GM12878 (cell line): Measurements from ENCODE around the gene UTP3. TPM values are rescaled to one million over a fixed set of nuclear protein-coding genes. Genes with fewer than 3 reads are reported as not detected.

ENCODE experiments used
- ATAC-seq: fragments of 200-7000 bp; cut with Tn5 transposase; 3 replicates; pipeline ENCODE4 v1.9.1; 2020; ENCODE audit warnings: mild to moderate bottlenecking, moderate library complexity
- BruUV-seq: library from RNA; stranded (reverse); fragments of 400-500 nt; replicated peaks from 2 replicates; lab custom pipeline; 2021; lab: Mats Ljungman, UMichigan
- CTCF ChIA-PET: fragments of 300-600 bp; sonication (Branson Sonifier 250); formaldehyde crosslinking; extraction: SDS; loops from one replicate; lab custom pipeline; 2021; ENCODE audit warnings: inconsistent platforms; lab: Yijun Ruan, JAX
- POLR2A ChIA-PET: fragments of 350-600 bp; formaldehyde crosslinking; extraction: SDS; loops from one replicate; lab custom pipeline; 2021; ENCODE audit warnings: inconsistent platforms; lab: Charles Lee
- RAD21 ChIA-PET: fragments of 300-600 bp; sonication (Branson Sonifier 250); formaldehyde crosslinking; loops from one replicate; lab custom pipeline; 2023; ENCODE audit warnings: antibody characterized with exemption; ENCODE audit not compliant: unreplicated experiment; lab: Charles Lee
- SMC1A ChIA-PET: fragments of 300-600 bp; sonication (Branson Sonifier 250); formaldehyde crosslinking; loops from one replicate; lab custom pipeline; 2023; ENCODE audit not compliant: unreplicated experiment, uncharacterized antibody; lab: Charles Lee
- DNase-seq: peaks from one replicate; pipeline ENCODE4 v3.0.0-alpha.2; 2011; ENCODE audit warnings: low read depth, low spot score
- FAIRE-seq: peaks from 3 replicates; lab custom pipeline; 2011; peaks lifted over from hg19 to GRCh38; lab: Jason Lieb, UNC
- H2AFZ ChIP-seq: 2 replicates; pipeline ENCODE4 v1.6.0; 2011; ENCODE audit warnings: low read depth, low read length, control low read depth; ENCODE audit not compliant: control insufficient read depth
- H3K27ac ChIP-seq: 2 replicates; pipeline ENCODE4 v1.5.1; 2011; ENCODE audit warnings: control low read depth; ENCODE audit not compliant: control insufficient read depth, insufficient read depth
- H3K27me3 ChIP-seq, 2 experiments: replicated peaks in 1 of 2; 2 replicates each; pipeline versions ENCODE4 v1.6.0 to v1.6.1; 2011; ENCODE audit warnings: low read length in 1 of 2; ENCODE audit not compliant: control insufficient read depth in 2 of 2, insufficient read depth in 2 of 2
- H3K36me3 ChIP-seq, 2 experiments: 2 replicates each; pipeline ENCODE4 v1.5.1; 2011; ENCODE audit warnings: low read length in 1 of 2; ENCODE audit not compliant: control insufficient read depth in 2 of 2, insufficient read depth in 2 of 2
- H3K4me1 ChIP-seq: 2 replicates; pipeline ENCODE4 v1.6.1; 2011; ENCODE audit warnings: mild to moderate bottlenecking, low read length, moderate library complexity, mixed read lengths; ENCODE audit not compliant: control insufficient read depth, insufficient read depth
- H3K4me2 ChIP-seq: 2 replicates; pipeline ENCODE4 v1.6.0; 2011; ENCODE audit warnings: control low read depth; ENCODE audit not compliant: control insufficient read depth, insufficient read depth
- H3K4me3 ChIP-seq: fragments of 200-600 bp; sonication (generic); 2 replicates; pipeline ENCODE4 v1.5.1; 2016
- H3K79me2 ChIP-seq: 2 replicates; pipeline ENCODE4 v1.6.0; 2011; ENCODE audit warnings: low read length; ENCODE audit not compliant: control insufficient read depth, insufficient read depth
- H3K9ac ChIP-seq: 2 replicates; pipeline ENCODE4 v1.8.0; 2011; ENCODE audit warnings: low read length, control low read depth, mixed read lengths; ENCODE audit not compliant: control insufficient read depth, insufficient read depth
- H3K9me3 ChIP-seq: replicated peaks from 3 replicates; pipeline ENCODE4 v1.5.1; 2011; ENCODE audit warnings: mild to moderate bottlenecking, low read length; ENCODE audit not compliant: control insufficient read depth, insufficient read depth
- H4K20me1 ChIP-seq: 2 replicates; pipeline ENCODE4 v1.6.0; 2011; ENCODE audit not compliant: control insufficient read depth, insufficient read depth
- DPF2 ChIP-seq: fragments of 450-650 bp; IDR thresholded peaks from 2 replicates; pipeline ENCODE4 v1.6.1; 2017; ENCODE audit warnings: mild to moderate bottlenecking
- ETV6 ChIP-seq, 2 experiments: fragments of 450-650 bp in 1 of 2; IDR thresholded peaks in 1 of 2; conservative IDR thresholded peaks in 1 of 2; 2 replicates each; pipeline ENCODE4 v1.6.1; 2014; ENCODE audit warnings: antibody characterized with exemption in 1 of 2, borderline replicate concordance in 1 of 2, low read depth in 1 of 2, mild to moderate bottlenecking in 1 of 2, moderate library complexity in 1 of 2
- IRF4 ChIP-seq: IDR thresholded peaks from 2 replicates; pipeline ENCODE4 v1.6.1; 2011; ENCODE audit warnings: low read depth, low read length
- MEF2A ChIP-seq: IDR thresholded peaks from 2 replicates; pipeline ENCODE4 v1.6.1; 2011; ENCODE audit warnings: low read depth, mild to moderate bottlenecking, low read length, moderate library complexity; ENCODE audit not compliant: insufficient read depth
- RBBP5 ChIP-seq: fragments of 200-600 bp; sonication (generic); conservative IDR thresholded peaks from 2 replicates; pipeline ENCODE4 v1.6.1; 2016
- RELA ChIP-seq: fragments of 450-650 bp; IDR thresholded peaks from 2 replicates; pipeline ENCODE4 v1.8.0; 2014; ENCODE audit warnings: borderline replicate concordance; ENCODE audit not compliant: partially characterized antibody
- SP1 ChIP-seq: IDR thresholded peaks from one replicate; pipeline ENCODE4 v1.6.1; 2011; ENCODE audit warnings: low read depth, low read length
- TCF7 ChIP-seq: IDR thresholded peaks from 2 replicates; pipeline ENCODE4 v1.6.1; 2014; ENCODE audit warnings: antibody characterized with exemption, borderline replicate concordance
- WRNIP1 ChIP-seq: IDR thresholded peaks from 2 replicates; pipeline ENCODE4 v1.6.1; 2011; ENCODE audit warnings: low read depth, low read length, improper control_type of control experiment, borderline replicate concordance
- ZNF207 ChIP-seq: fragments of 450-650 bp; IDR thresholded peaks from 2 replicates; pipeline ENCODE4 v1.6.1; 2014; ENCODE audit warnings: antibody characterized with exemption, mild to moderate bottlenecking, borderline replicate concordance
- WGBS: methylation state at CpG from one replicate; pipeline ENCODE4 v1.1.6; 2016; ENCODE audit warnings: low lambda C conversion rate; ENCODE audit not compliant: insufficient replicate concordance, insufficient coverage; ENCODE audit errors: missing lambda C conversion rate; 5-methylcytosine and 5-hydroxymethylcytosine counted together
- in situ Hi-C: fragments of 300-500 bp; cut with MboI; formaldehyde crosslinking; loops from 9 replicates; pipeline ENCODE4 v1.14.3; 2018; ENCODE audit warnings: mixed read lengths
- intact Hi-C: fragments of 100-400 bp; cut with micrococcal nuclease; formaldehyde crosslinking; loops from one replicate; pipeline ENCODE4 v1.14.2; 2022; ENCODE audit not compliant: unreplicated experiment
- polyA plus RNA-seq, 11 experiments: library from polyadenylated mRNA; depleted of rRNA in 4 of 11; unstranded in 6 of 11; stranded (reverse) in 5 of 11; fragments of >200 nt; fragmentation: Nextera tagmentation in 4 of 11; fragmentation: Illumina TruSeq in 1 of 11; extraction: Ambion mirVana in 4 of 11; extraction: Trizol in 1 of 11; gene quantifications; 1 replicate in 1 of 11; 2 replicates in 10 of 11; pipeline versions ENCODE4 v1.2.1 to v1.2.3, GENCODE V29; 2011 to 2016; ENCODE audit warnings: inconsistent platforms in 2 of 11, missing spikeins in 2 of 11, low read depth in 1 of 11
- total RNA-seq, 4 experiments: library from RNA; depleted of rRNA in 3 of 4; stranded (reverse); fragments of >200 nt in 3 of 4; fragmentation: Illumina TruSeq in 1 of 4; extraction: Trizol in 1 of 4; gene quantifications; 2 replicates each; pipeline versions ENCODE4 v1.2.1 to v1.2.3, GENCODE V29; 2013 to 2021
- TF ChIP-seq, protein P1 (sequence below): fragments of 450-650 bp; IDR thresholded peaks from 2 replicates; pipeline ENCODE4 v1.6.1; 2016; ENCODE audit warnings: mild to moderate bottlenecking

UTP3 gene
- total and polyA plus RNA-seq, 10 of the 15 experiments (the other 5 are each of a cell fraction or from before 2014, with no cell fraction given), result 15.8 to 60.7 (median 22.5) TPM

DNA sequence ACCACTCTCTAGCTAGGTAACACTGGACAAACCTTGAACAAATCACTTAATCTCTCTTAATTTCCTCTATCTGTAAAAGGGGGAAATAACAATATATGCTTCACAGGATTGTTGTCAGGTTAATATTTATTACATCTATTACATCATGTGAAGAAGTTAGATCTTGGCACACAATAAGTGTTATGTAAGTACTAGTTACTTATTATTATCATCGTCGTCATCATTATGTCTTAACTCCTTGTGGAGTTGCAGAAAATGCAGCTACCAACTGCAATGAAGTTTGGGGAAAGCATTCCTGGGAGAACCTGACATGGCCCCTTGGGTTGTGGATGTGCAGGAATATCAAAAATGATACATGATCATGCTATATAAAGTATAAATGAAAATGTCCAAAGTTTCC, 17.2 kb upstream of the UTP3 start:
- RAD21 ChIA-PET, result interaction anchor here (0.8 to 1.5 kb wide), 2 partner anchors 12 to 14 kb away, joined by 3 read pairs; no protein-coding TSS in a partner anchor
- SMC1A ChIA-PET, result interaction anchor here (0.9 to 13.0 kb wide), 7 partner anchors 8 to 132 kb away, joined by 3 to 170 read pairs (median 4); no protein-coding TSS in a partner anchor
- Histone ChIP-seq H3K27me3 (no peaks in the 10 kb centered on the region), H3K9me3 (no peaks in the 10 kb centered on the region), H3K36me3 (no peaks in the 10 kb centered on the region), H3K4me1 (peaks cover 15% of the 10 kb centered on the region), H3K4me2 (no peak overlapping the region), H4K20me1 (no peaks in the 10 kb centered on the region), H2AFZ (no peak overlapping the region), H3K4me3 (no peak overlapping the region), H3K79me2 (0 out of 2 replicates have a peak, but pooled peaks cover under 1% of the 10 kb centered on the region), H3K9ac (no peak overlapping the region), H3K27ac (no peak overlapping the region)
- WGBS, result 96% methylated on average over 2 of the region's 2 CpGs
- intact Hi-C loops, result no loop called here
- POLR2A ChIA-PET, result interaction anchor here (1.0 kb wide), 1 partner anchor 9 kb away, joined by 4 read pairs; no protein-coding TSS in a partner anchor
- DNase-seq (no peak), ATAC-seq (no peak), FAIRE-seq (no peak)
- in situ Hi-C loops, result no loop called here
- CTCF ChIA-PET, result interaction anchor here (0.5 to 2.2 kb wide), 4 partner anchors 11 to 245 kb away, joined by 3 to 6 read pairs (median 3); no protein-coding TSS in a partner anchor
- BruUV-seq, result no TSS peak
- no peak for TF ChIP-seq TCF7
- TF ChIP-seq DPF2, result no peak
- no peak for TF ChIP-seq MEF2A
- no peak for TF ChIP-seq RELA
- no peak for TF ChIP-seq ZNF207
- TF ChIP-seq SP1, result no peak
- no peak for TF ChIP-seq WRNIP1
- TF ChIP-seq ETV6 (conservative IDR thresholded peaks at IDR 0.05 in 1 of 2, IDR thresholded peaks at IDR 0.05 in 1 of 2; ENCODE audit: borderline replicate concordance in 1 of 2, low read depth in 1 of 2), result no peak
- no peak for TF ChIP-seq RBBP5
- TF ChIP-seq IRF4, result no peak
- TF ChIP-seq, protein P1, sequence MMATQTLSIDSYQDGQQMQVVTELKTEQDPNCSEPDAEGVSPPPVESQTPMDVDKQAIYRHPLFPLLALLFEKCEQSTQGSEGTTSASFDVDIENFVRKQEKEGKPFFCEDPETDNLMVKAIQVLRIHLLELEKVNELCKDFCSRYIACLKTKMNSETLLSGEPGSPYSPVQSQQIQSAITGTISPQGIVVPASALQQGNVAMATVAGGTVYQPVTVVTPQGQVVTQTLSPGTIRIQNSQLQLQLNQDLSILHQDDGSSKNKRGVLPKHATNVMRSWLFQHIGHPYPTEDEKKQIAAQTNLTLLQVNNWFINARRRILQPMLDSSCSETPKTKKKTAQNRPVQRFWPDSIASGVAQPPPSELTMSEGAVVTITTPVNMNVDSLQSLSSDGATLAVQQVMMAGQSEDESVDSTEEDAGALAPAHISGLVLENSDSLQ, result no peak
